HCT116 (cell line): ENCODE results near the gene GABRB3. TPM values are rescaled to one million over a fixed set of nuclear protein-coding genes. Genes with fewer than 3 reads are reported as not detected.

Experiments used
- ATAC-seq: fragments of 200-7000 bp; cut with Tn5 transposase; 2 replicates; pipeline ENCODE4 v1.9.1; 2020; ENCODE audit warnings: mild to moderate bottlenecking, moderate library complexity
- BruUV-seq: library from RNA; stranded (reverse); fragments of 400-500 nt; replicated peaks from 2 replicates; lab custom pipeline; 2021; lab: Mats Ljungman, UMichigan
- CTCF ChIA-PET: fragments of 300-600 bp; sonication (Branson Sonifier 250); formaldehyde crosslinking; loops from one replicate; lab custom pipeline; 2021; ENCODE audit warnings: antibody characterized with exemption; lab: Charles Lee
- POLR2A ChIA-PET: fragments of 300-600, 350-600 bp; sonication (Branson Sonifier 250); formaldehyde crosslinking; loops from one replicate; lab custom pipeline; 2021; ENCODE audit warnings: antibody characterized with exemption; lab: Charles Lee
- RAD21 ChIA-PET, 2 experiments: fragments of 300-600 bp; sonication (Branson Sonifier 250); formaldehyde crosslinking; loops; one replicate each; lab custom pipeline; 2023; ENCODE audit warnings: low total read pairs in 2 of 2; ENCODE audit not compliant: uncharacterized antibody in 2 of 2, unreplicated experiment in 2 of 2, low non-redundant PET in 1 of 2; lab: Charles Lee
- DNase-seq: peaks from one replicate; pipeline ENCODE4 v3.0.0-alpha.2; 2010; ENCODE audit warnings: low read depth, low spot score
- H2AFZ ChIP-seq: fragments of 200-600 bp; shearing (Covaris generic), sonication (generic); 2 replicates; pipeline ENCODE4 v1.6.1; 2017; ENCODE audit warnings: low read depth, mixed run types, mixed read lengths, antibody characterized with exemption, low read length; ENCODE audit not compliant: poor library complexity, severe bottlenecking
- H3K27ac ChIP-seq: 2 replicates; pipeline ENCODE4 v1.5.1; 2012; ENCODE audit warnings: low read depth, low read length
- H3K27me3 ChIP-seq: fragments of 200-600 bp; sonication (generic); 2 replicates; pipeline ENCODE4 v1.6.1; 2016; ENCODE audit warnings: mixed run types, low read length, mixed read lengths; ENCODE audit not compliant: insufficient read depth
- H3K36me3 ChIP-seq, 2 experiments: fragments of 200-500 bp in 1 of 2; fragments of 200-600 bp in 1 of 2; sonication (Bioruptor generic) in 1 of 2; sonication (generic) in 1 of 2; 2 replicates each; pipeline versions ENCODE4 v1.5.1 to v1.6.1; 2014 to 2016; ENCODE audit warnings: low read length in 2 of 2, inconsistent platforms in 1 of 2, mixed read lengths in 1 of 2, mixed run types in 1 of 2; ENCODE audit not compliant: insufficient read depth in 2 of 2, control insufficient read depth in 1 of 2
- H3K4me1 ChIP-seq, 2 experiments: fragments of 200-600 bp in 1 of 2; sonication (generic) in 1 of 2; 2 replicates each; pipeline versions ENCODE4 v1.5.1 to v1.6.1; 2012 to 2017; ENCODE audit warnings: low read length in 2 of 2, inconsistent platforms in 1 of 2, mild to moderate bottlenecking in 1 of 2, mixed read lengths in 1 of 2, mixed run types in 1 of 2, moderate library complexity in 1 of 2; ENCODE audit not compliant: insufficient read depth in 2 of 2, control insufficient read depth in 1 of 2
- H3K4me2 ChIP-seq: fragments of 200-600 bp; sonication (generic); 2 replicates; pipeline ENCODE4 v1.6.1; 2017; ENCODE audit warnings: mixed run types, low read length, mixed read lengths
- H3K4me3 ChIP-seq, 2 experiments: fragments of 200-600 bp in 1 of 2; sonication (generic) in 1 of 2; replicated peaks in 1 of 2; 2 replicates each; pipeline ENCODE4 v1.5.1; 2011 to 2016; ENCODE audit warnings: low read length in 2 of 2, control low read depth in 1 of 2, low read depth in 1 of 2, mild to moderate bottlenecking in 1 of 2, mixed read lengths in 1 of 2, mixed run types in 1 of 2
- H3K79me2 ChIP-seq: fragments of 200-600 bp; sonication (generic); 2 replicates; pipeline ENCODE4 v1.6.1; 2017; ENCODE audit warnings: mild to moderate bottlenecking, mixed run types, low read length, moderate library complexity, mixed read lengths; ENCODE audit not compliant: insufficient read depth
- H3K9ac ChIP-seq: fragments of 200-600 bp; sonication (generic); 2 replicates; pipeline ENCODE4 v1.6.1; 2016; ENCODE audit warnings: low read length, mixed read lengths
- H3K9me2 ChIP-seq: fragments of 200-600 bp; sonication (generic), shearing (Covaris generic); 2 replicates; pipeline ENCODE4 v1.6.1; 2017; ENCODE audit warnings: mixed run types, mild to moderate bottlenecking, moderate library complexity; ENCODE audit not compliant: insufficient read depth
- H3K9me3 ChIP-seq, 2 experiments: fragments of 200-500 bp in 1 of 2; fragments of 200-600 bp in 1 of 2; sonication (Bioruptor generic) in 1 of 2; sonication (generic) in 1 of 2; 2 replicates each; pipeline ENCODE4 v1.6.1; 2014 to 2017; ENCODE audit warnings: low read length in 2 of 2, mixed read lengths in 2 of 2, inconsistent platforms in 1 of 2, low read depth in 1 of 2, mild to moderate bottlenecking in 1 of 2, mixed run types in 1 of 2, moderate library complexity in 1 of 2; ENCODE audit not compliant: control insufficient read depth in 1 of 2, insufficient read depth in 1 of 2
- H4K20me1 ChIP-seq: fragments of 200-600 bp; sonication (generic), shearing (Covaris generic); 2 replicates; pipeline ENCODE4 v1.6.1; 2017; ENCODE audit warnings: mixed run types, mild to moderate bottlenecking, moderate library complexity; ENCODE audit not compliant: insufficient read depth
- ATF3 ChIP-seq: IDR thresholded peaks from 2 replicates; pipeline ENCODE4 v1.6.1; 2012
- CBX3 ChIP-seq: IDR thresholded peaks from 2 replicates; pipeline ENCODE4 v1.6.1; 2012; ENCODE audit warnings: low read depth
- EGR1 ChIP-seq: IDR thresholded peaks from 2 replicates; pipeline ENCODE4 v1.6.1; 2012; ENCODE audit warnings: low read depth
- ELF1 ChIP-seq: IDR thresholded peaks from 2 replicates; pipeline ENCODE4 v1.6.1; 2012; ENCODE audit warnings: low read depth, borderline replicate concordance
- EZH2 ChIP-seq: fragments of 200-600 bp; sonication (generic); IDR thresholded peaks from 2 replicates; pipeline ENCODE4 v1.6.1; 2017; ENCODE audit warnings: antibody characterized with exemption, mixed run types
- FOSL1 ChIP-seq: IDR thresholded peaks from 2 replicates; pipeline ENCODE4 v1.6.1; 2012; ENCODE audit warnings: low read depth
- JUND ChIP-seq: IDR thresholded peaks from 2 replicates; pipeline ENCODE4 v1.6.1; 2012
- POLR2A ChIP-seq: IDR thresholded peaks from 2 replicates; pipeline ENCODE4 v1.7.0; 2011; ENCODE audit warnings: borderline replicate concordance; ENCODE audit not compliant: insufficient read depth, insufficient read length; ENCODE audit errors: extremely low read depth
- POLR2AphosphoS5 ChIP-seq: IDR thresholded peaks from 2 replicates; pipeline ENCODE4 v1.6.1; 2011; ENCODE audit warnings: mild to moderate bottlenecking, low read depth, low read length, moderate library complexity
- RAD21 ChIP-seq: IDR thresholded peaks from 2 replicates; pipeline ENCODE4 v1.6.1; 2012; ENCODE audit warnings: low read depth, mild to moderate bottlenecking
- SIN3A ChIP-seq: IDR thresholded peaks from 2 replicates; pipeline ENCODE4 v1.6.1; 2012; ENCODE audit warnings: low read depth
- SP1 ChIP-seq: IDR thresholded peaks from 2 replicates; pipeline ENCODE4 v1.6.1; 2012; ENCODE audit warnings: low read depth
- SRF ChIP-seq: IDR thresholded peaks from 2 replicates; pipeline ENCODE4 v1.6.1; 2012; ENCODE audit warnings: low read depth
- ZBTB33 ChIP-seq: IDR thresholded peaks from 2 replicates; pipeline ENCODE4 v1.6.1; 2011; ENCODE audit warnings: mild to moderate bottlenecking, low read length, moderate library complexity; ENCODE audit not compliant: insufficient replicate concordance; ENCODE audit errors: extremely low read depth
- ZFX ChIP-seq: fragments of 450-650 bp; IDR thresholded peaks from 2 replicates; pipeline ENCODE4 v1.6.1; 2017
- ZNF274 ChIP-seq: fragments of 200-500 bp; sonication (Bioruptor generic); IDR thresholded peaks from 2 replicates; pipeline ENCODE4 v1.6.1; 2014; ENCODE audit warnings: mild to moderate bottlenecking, low read depth, low read length, inconsistent platforms
- intact Hi-C: fragments of 100-400 bp; cut with micrococcal nuclease; formaldehyde crosslinking; loops from 2 replicates; pipeline ENCODE4 v1.10.0; 2022
- total RNA-seq: library from RNA; stranded (reverse); gene quantifications from one replicate; pipeline ENCODE4 v1.2.1, GENCODE V29; 2021; ENCODE audit not compliant: unreplicated experiment
- TF ChIP-seq, protein P1 (sequence below): IDR thresholded peaks from 2 replicates; pipeline ENCODE4 v1.6.1; 2012

Gene GABRB3
- total RNA-seq, 1 experiment from 2014 or later = 0.52 TPM

DNA sequence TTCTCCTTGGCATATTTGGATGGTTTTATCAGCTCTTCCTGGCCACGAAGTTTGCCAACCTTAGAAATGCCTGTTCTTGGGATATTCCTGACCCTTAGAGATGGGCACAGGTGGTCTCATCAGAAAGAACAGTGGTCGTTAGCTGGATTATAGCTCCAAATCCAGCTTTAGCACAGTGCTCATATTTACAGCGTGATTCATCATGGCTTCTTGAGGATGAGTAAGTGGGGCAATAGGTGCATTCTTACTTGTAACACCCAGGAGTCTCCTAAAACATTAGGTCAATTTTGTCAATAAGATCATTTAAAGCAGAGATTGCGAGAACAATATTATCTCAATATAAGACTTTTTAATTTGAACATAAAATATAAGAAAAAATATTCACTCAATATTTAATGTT lies 191.9 kb downstream of the GABRB3 start:
- Histone ChIP-seq H3K36me3 (no peaks in the 10 kb centered on the region), H3K4me2 (no peak overlapping the region)
- ChIA-PET CTCF (no interaction called here), POLR2A (no interaction called here), RAD21 (no interaction called here)
- ATAC-seq = no peak
- intact Hi-C loops = no loop called here
- TF ChIP-seq EGR1 (no peak), ATF3 (no peak), ZNF274 (no peak), ZFX (no peak), CBX3 (no peak), EZH2 (no peak), SRF (no peak), SIN3A (no peak), RAD21 (no peak), POLR2A (no peak)
- TF ChIP-seq, all 23 proteins: peak for 0
- DNase-seq = no peak
- Histone ChIP-seq H3K27ac (no peak overlapping the region), H3K79me2 (no peaks in the 10 kb centered on the region), H3K27me3 (no peaks in the 10 kb centered on the region), H3K4me3 (no peak overlapping the region), H3K9me2 (no peaks in the 10 kb centered on the region), H3K9ac (no peak overlapping the region), H3K9me3 (peaks cover 0 to 35% of the 10 kb centered on the region in 2 experiments; a peak in 2 of 4 replicates), H4K20me1 (no peaks in the 10 kb centered on the region), H3K4me1 (no peaks in the 10 kb centered on the region), H2AFZ (no peak overlapping the region)
- BruUV-seq = no TSS peak

DNA sequence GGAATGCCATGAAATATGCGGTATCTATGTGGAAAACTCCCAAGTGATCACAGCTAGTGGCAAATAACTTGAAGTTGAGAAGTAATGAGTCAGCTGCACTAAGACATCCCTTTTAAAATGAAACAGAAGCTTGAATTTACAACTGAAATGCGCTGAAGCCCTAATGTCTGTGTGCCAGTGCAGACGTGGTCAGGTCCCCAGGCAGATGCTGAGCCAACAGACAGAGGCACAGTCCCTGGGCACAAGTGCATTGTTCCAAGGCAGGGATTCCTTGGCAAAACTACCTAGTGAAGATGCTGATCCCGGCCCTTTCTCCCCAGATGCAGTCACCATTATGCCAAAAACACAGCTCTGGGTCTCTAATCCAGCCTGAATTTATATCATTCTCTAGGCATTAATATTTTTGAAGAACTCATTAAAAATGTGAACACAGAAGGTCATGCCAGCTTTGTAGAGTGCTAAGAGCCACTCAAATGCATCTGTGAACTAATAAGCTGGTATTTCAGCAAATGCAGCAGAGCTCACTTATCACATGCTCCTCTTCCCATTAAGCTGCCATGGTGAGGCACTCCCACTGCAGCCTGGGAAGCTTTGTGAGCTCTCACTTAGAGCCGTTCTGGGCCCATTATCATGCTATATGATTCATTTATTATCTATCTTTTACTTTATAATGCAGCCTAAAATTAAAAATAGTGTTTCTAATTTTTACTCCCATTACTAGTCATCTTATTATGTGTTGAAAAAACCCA lies 200.1 kb downstream of the GABRB3 start:
- H3K27ac ChIP-seq = no peak overlapping the region
- TF ChIP-seq ZBTB33 = no peak
- no peak for TF ChIP-seq POLR2AphosphoS5
- TF ChIP-seq EGR1 = no peak
- no peak for TF ChIP-seq ATF3
- TF ChIP-seq, protein P1, sequence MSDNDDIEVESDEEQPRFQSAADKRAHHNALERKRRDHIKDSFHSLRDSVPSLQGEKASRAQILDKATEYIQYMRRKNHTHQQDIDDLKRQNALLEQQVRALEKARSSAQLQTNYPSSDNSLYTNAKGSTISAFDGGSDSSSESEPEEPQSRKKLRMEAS = no peak
- no peak for TF ChIP-seq ELF1
- no peak for TF ChIP-seq FOSL1
- no peak for TF ChIP-seq SP1
- TF ChIP-seq CBX3 = no peak
- TF ChIP-seq JUND = no peak
- no peak for TF ChIP-seq POLR2A
- no peak for TF ChIP-seq ZNF274

More for the DNA sequence above, 200.1 kb downstream of the GABRB3 start:
- DNase-seq = no peak
- Histone ChIP-seq H3K9me2 (no peaks in the 10 kb centered on the region), H3K4me1 (no peaks in the 10 kb centered on the region), H3K79me2 (no peaks in the 10 kb centered on the region), H3K9ac (no peak overlapping the region), H3K4me3 (no peak overlapping the region), H2AFZ (no peak overlapping the region), H3K4me2 (no peak overlapping the region), H3K36me3 (no peaks in the 10 kb centered on the region), H4K20me1 (no peaks in the 10 kb centered on the region), H3K9me3 (peaks cover 12 to 17% of the 10 kb centered on the region in 2 experiments; a peak in 2 of 4 replicates), H3K27me3 (no peaks in the 10 kb centered on the region)
- intact Hi-C loops = no loop called here
- CTCF ChIA-PET = no interaction called here
- no peak for ATAC-seq
- RAD21 ChIA-PET = no interaction called here
- POLR2A ChIA-PET = no interaction called here
- no TSS peak for BruUV-seq
